IMR-90 (cell line): Measurements from ENCODE around the gene NOS3. TPM values are rescaled to one million over a fixed set of nuclear protein-coding genes. Genes with fewer than 3 reads are reported as not detected.

ENCODE experiments used
- SMC3 ChIP-seq: fragments of 150-350 bp; IDR thresholded peaks from 2 replicates; pipeline ENCODE4 v1.6.1; 2016; ENCODE audit warnings: low read depth, mild to moderate bottlenecking, antibody characterized with exemption, low read length, moderate library complexity
- polyA plus RNA-seq, 3 experiments: library from polyadenylated mRNA; depleted of rRNA; stranded (reverse); fragments of >200 nt; gene quantifications; 2 replicates each; pipeline ENCODE4 v1.2.3, GENCODE V29; 2012; ENCODE audit warnings: low replicate concordance in 1 of 3
- total RNA-seq: library from RNA; depleted of rRNA; stranded (reverse); fragments of >200 nt; gene quantifications from 2 replicates; pipeline ENCODE4 v1.2.3, GENCODE V29; 2012
- TF ChIP-seq, protein P1 (sequence below): fragments of 150-350 bp; IDR thresholded peaks from 2 replicates; pipeline ENCODE4 v1.6.1; 2016; ENCODE audit warnings: low read depth, mild to moderate bottlenecking, low read length, moderate library complexity, borderline replicate concordance

NOS3 gene
- total and polyA plus RNA-seq, 2 of the 4 experiments (the other 2 are of a cell fraction): 0.72 to 2.0 TPM

DNA sequence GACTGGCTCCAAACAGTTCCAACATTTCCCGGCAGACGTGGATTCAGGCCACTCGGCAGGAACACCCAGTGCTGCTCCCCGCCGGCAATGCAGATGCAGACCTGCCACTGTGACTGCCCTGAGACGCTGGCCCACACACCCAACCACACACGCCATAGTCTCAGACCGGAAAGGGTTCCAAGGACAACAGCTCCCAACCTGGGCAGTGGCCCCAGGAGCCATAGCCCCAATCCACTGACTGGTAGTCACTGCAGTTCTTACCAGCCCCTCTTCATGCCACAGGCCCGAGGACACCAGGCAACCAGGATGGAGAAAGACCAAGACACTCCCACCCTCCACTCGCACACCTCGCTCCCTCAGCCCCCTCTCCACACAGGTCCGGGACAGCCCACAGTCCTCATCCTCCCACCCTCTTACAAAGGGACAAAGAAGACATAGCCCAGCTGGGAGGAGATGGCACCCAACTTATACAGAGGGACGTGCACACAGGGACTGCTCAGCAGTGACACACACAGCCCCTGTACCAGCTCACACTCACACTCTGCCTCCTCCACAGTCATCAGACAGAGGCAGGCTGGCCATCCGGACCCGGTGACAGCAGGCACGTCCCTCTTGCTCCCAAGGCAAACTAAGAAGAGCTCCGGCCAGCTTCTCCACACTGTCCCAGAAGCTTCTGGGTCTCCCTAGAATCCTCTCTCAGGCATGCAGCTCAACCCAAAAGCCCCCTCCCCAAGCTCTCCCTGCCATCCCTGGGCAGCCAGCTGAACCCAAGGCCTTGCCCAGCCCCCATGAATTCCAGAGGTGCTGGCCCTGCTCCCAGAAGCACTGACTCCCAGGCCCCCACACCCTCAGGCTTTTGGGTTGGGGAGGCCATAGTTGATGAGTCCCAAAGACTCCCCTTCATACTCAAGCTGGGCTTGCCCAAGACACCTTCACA is 37.5 kb upstream of the NOS3 start (continued):
- TF ChIP-seq, protein P1, sequence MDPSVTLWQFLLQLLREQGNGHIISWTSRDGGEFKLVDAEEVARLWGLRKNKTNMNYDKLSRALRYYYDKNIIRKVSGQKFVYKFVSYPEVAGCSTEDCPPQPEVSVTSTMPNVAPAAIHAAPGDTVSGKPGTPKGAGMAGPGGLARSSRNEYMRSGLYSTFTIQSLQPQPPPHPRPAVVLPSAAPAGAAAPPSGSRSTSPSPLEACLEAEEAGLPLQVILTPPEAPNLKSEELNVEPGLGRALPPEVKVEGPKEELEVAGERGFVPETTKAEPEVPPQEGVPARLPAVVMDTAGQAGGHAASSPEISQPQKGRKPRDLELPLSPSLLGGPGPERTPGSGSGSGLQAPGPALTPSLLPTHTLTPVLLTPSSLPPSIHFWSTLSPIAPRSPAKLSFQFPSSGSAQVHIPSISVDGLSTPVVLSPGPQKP: no peak
- no peak for TF ChIP-seq SMC3
